ENCODE data around the gene TSPAN8.
"Not testable (repeated sequence)": the region's sequence is repeated elsewhere in the genome, so short reads cannot be mapped to it uniquely, and the experiment has no call there.

Gene TSPAN8

GRCh38 chr12:71157601-71158233 lies at the start of gene TSPAN8:
Gene TSPAN8 (minus strand): TSS chr12:71157999. CDS start chr12:71157678, 321 bp downstream.
- no peak for DNase-seq

GRCh38 chr12:71201136-71201679 lies 43.4 kb upstream of the TSPAN8 start:
- DNase-seq = no peak

GRCh38 chr12:71200706-71201105 lies 42.9 kb upstream of the TSPAN8 start:
- no peak for DNase-seq

GRCh38 chr12:71197460-71197859 lies 39.7 kb upstream of the TSPAN8 start:
- DNase-seq = no peak

GRCh38 chr12:71195338-71195896 lies 37.6 kb upstream of the TSPAN8 start:
- no peak for DNase-seq

- DNase-seq = no peak
These were observed 36.9 kb upstream of the TSPAN8 start for GRCh38 chr12:71194657-71195056.

- DNase-seq = no peak
These were observed 35.2 kb upstream of the TSPAN8 start for GRCh38 chr12:71193041-71193440.

- no peak for DNase-seq
These were observed 33.9 kb upstream of the TSPAN8 start for GRCh38 chr12:71191509-71192196.

- DNase-seq = no peak
These were observed 33.0 kb upstream of the TSPAN8 start for GRCh38 chr12:71190822-71191221.

- no peak for DNase-seq
These were observed 29.6 kb upstream of the TSPAN8 start for GRCh38 chr12:71187379-71187778.

- DNase-seq = no peak
These were observed 28.9 kb upstream of the TSPAN8 start for GRCh38 chr12:71186571-71187288.

GRCh38 chr12:71183846-71184245 lies 26.0 kb upstream of the TSPAN8 start:
- no peak for DNase-seq

GRCh38 chr12:71183018-71183417 lies 25.2 kb upstream of the TSPAN8 start:
- no peak for DNase-seq

- DNase-seq = no peak
These were observed 20.4 kb upstream of the TSPAN8 start for GRCh38 chr12:71178162-71178561.

- DNase-seq = no peak
These were observed 17.0 kb upstream of the TSPAN8 start for GRCh38 chr12:71174825-71175224.

- no peak for DNase-seq
These were observed 16.3 kb upstream of the TSPAN8 start for GRCh38 chr12:71174146-71174545.

GRCh38 chr12:71170456-71170855 lies 12.7 kb upstream of the TSPAN8 start:
- no peak for DNase-seq

GRCh38 chr12:71169286-71169685 lies 11.5 kb upstream of the TSPAN8 start:
- DNase-seq = no peak

GRCh38 chr12:71166862-71167496 lies 9.2 kb upstream of the TSPAN8 start:
- DNase-seq = no peak

- no peak for DNase-seq
These were observed 8.5 kb upstream of the TSPAN8 start for GRCh38 chr12:71166280-71166679.

GRCh38 chr12:71165780-71166179 lies 8.0 kb upstream of the TSPAN8 start:
- DNase-seq = not testable (repeated sequence)

- no peak for DNase-seq
These were observed 6.9 kb upstream of the TSPAN8 start for GRCh38 chr12:71164568-71165197.
